DOHH2 (cell line): ENCODE data around the gene C2.

Source experiments
- H3F3A ChIP-seq: fragments of 200-600 bp; sonication (generic), shearing (Covaris generic); 2 replicates; pipeline ENCODE4 v1.6.0; 2016; ENCODE audit warnings: antibody characterized with exemption, mild to moderate bottlenecking; ENCODE audit not compliant: control insufficient read depth, insufficient read depth
- H3K27ac ChIP-seq: fragments of 200-600 bp; sonication (generic); 2 replicates; pipeline ENCODE4 v1.5.1; 2014; ENCODE audit warnings: low read depth, mild to moderate bottlenecking, low read length, moderate library complexity
- H3K27me3 ChIP-seq: fragments of 200-600 bp; sonication (generic); 2 replicates; pipeline ENCODE4 v1.6.1; 2014; ENCODE audit warnings: mild to moderate bottlenecking, low read length, mixed read lengths; ENCODE audit not compliant: control insufficient read depth
- H3K36me3 ChIP-seq: fragments of 200-600 bp; sonication (generic); 2 replicates; pipeline ENCODE4 v1.6.1; 2014; ENCODE audit warnings: mild to moderate bottlenecking, low read length, moderate library complexity, mixed read lengths; ENCODE audit not compliant: control insufficient read depth
- H3K4me1 ChIP-seq: fragments of 200-600 bp; sonication (generic); 2 replicates; pipeline ENCODE4 v1.6.1; 2014; ENCODE audit warnings: mild to moderate bottlenecking, low read length, mixed read lengths; ENCODE audit not compliant: control insufficient read depth
- H3K4me2 ChIP-seq: fragments of 200-600 bp; sonication (generic); 2 replicates; pipeline ENCODE4 v1.6.0; 2014; ENCODE audit warnings: mild to moderate bottlenecking, low read length, moderate library complexity
- H3K4me3 ChIP-seq: fragments of 200-600 bp; sonication (generic); 2 replicates; pipeline ENCODE4 v1.5.1; 2014; ENCODE audit warnings: mild to moderate bottlenecking, low read length, mixed read lengths
- H3K79me2 ChIP-seq: fragments of 200-600 bp; sonication (generic); 2 replicates; pipeline ENCODE4 v1.6.1; 2014; ENCODE audit warnings: mild to moderate bottlenecking, low read length, mixed read lengths; ENCODE audit not compliant: control insufficient read depth
- H3K9me2 ChIP-seq: fragments of 200-600 bp; sonication (generic); replicated peaks from 2 replicates; pipeline ENCODE4 v1.6.1; 2014; ENCODE audit warnings: mild to moderate bottlenecking, low read length, mixed read lengths; ENCODE audit not compliant: control insufficient read depth
- H3K9me3 ChIP-seq: fragments of 200-600 bp; sonication (generic); 2 replicates; pipeline ENCODE4 v1.6.1; 2014; ENCODE audit warnings: antibody characterized with exemption, low read length, mixed read lengths; ENCODE audit not compliant: control insufficient read depth, insufficient read depth
- H4K20me1 ChIP-seq: fragments of 200-600 bp; sonication (generic); 2 replicates; pipeline ENCODE4 v1.6.0; 2014; ENCODE audit warnings: low read depth, mild to moderate bottlenecking, antibody characterized with exemption, low read length, moderate library complexity; ENCODE audit not compliant: control insufficient read depth, insufficient read depth
- EZH2phosphoT487 ChIP-seq: fragments of 200-600 bp; sonication (generic); IDR thresholded peaks from 2 replicates; pipeline ENCODE4 v1.6.1; 2017; ENCODE audit warnings: borderline replicate concordance, mild to moderate bottlenecking, antibody characterized with exemption, low read length, moderate library complexity, mixed read lengths
- TF ChIP-seq, protein P1 (sequence below): fragments of 200-600 bp; sonication (generic); IDR thresholded peaks from one replicate; pipeline ENCODE4 v1.5.1; 2014; ENCODE audit warnings: antibody characterized with exemption, mild to moderate bottlenecking, low read depth, low read length; ENCODE audit not compliant: poor library complexity, severe bottlenecking

The C2 gene

DNA sequence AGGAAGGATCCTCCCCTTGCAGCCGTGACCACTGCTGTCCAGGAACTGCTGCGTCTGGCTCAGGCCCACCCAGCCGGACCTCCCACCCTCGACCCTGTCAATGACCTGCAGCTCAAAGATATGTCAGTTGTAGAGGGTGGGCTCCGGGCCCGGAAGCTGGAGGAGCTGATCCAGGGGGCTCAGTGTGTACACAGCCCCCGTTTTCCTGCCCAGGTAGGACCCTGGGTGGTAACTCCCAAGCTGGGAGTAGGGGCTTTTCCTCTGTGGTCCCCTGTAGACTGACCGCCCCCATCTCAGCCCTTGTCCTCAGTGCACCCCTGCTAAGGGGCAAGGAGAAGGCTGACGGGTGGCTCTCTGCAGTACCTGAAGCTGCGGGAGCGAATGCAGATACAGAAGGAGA, 40.8 kb downstream of the C2 start:
- Histone ChIP-seq H3K4me1 (peaks cover 25% of the 10 kb centered on the region), H4K20me1 (no peaks in the 10 kb centered on the region), H3K9me3 (no peaks in the 10 kb centered on the region), H3K27me3 (no peaks in the 10 kb centered on the region), H3K4me3 (no peak overlapping the region), H3K79me2 (peaks cover 30% of the 10 kb centered on the region), H3F3A (no peaks in the 10 kb centered on the region), H3K9me2 (no peaks in the 10 kb centered on the region), H3K27ac (no peak overlapping the region), H3K4me2 (no peak overlapping the region), H3K36me3 (peaks cover 80% of the 10 kb centered on the region)
- TF ChIP-seq, protein P1, sequence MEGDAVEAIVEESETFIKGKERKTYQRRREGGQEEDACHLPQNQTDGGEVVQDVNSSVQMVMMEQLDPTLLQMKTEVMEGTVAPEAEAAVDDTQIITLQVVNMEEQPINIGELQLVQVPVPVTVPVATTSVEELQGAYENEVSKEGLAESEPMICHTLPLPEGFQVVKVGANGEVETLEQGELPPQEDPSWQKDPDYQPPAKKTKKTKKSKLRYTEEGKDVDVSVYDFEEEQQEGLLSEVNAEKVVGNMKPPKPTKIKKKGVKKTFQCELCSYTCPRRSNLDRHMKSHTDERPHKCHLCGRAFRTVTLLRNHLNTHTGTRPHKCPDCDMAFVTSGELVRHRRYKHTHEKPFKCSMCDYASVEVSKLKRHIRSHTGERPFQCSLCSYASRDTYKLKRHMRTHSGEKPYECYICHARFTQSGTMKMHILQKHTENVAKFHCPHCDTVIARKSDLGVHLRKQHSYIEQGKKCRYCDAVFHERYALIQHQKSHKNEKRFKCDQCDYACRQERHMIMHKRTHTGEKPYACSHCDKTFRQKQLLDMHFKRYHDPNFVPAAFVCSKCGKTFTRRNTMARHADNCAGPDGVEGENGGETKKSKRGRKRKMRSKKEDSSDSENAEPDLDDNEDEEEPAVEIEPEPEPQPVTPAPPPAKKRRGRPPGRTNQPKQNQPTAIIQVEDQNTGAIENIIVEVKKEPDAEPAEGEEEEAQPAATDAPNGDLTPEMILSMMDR = no peak
- TF ChIP-seq EZH2phosphoT487 = no peak

DNA sequence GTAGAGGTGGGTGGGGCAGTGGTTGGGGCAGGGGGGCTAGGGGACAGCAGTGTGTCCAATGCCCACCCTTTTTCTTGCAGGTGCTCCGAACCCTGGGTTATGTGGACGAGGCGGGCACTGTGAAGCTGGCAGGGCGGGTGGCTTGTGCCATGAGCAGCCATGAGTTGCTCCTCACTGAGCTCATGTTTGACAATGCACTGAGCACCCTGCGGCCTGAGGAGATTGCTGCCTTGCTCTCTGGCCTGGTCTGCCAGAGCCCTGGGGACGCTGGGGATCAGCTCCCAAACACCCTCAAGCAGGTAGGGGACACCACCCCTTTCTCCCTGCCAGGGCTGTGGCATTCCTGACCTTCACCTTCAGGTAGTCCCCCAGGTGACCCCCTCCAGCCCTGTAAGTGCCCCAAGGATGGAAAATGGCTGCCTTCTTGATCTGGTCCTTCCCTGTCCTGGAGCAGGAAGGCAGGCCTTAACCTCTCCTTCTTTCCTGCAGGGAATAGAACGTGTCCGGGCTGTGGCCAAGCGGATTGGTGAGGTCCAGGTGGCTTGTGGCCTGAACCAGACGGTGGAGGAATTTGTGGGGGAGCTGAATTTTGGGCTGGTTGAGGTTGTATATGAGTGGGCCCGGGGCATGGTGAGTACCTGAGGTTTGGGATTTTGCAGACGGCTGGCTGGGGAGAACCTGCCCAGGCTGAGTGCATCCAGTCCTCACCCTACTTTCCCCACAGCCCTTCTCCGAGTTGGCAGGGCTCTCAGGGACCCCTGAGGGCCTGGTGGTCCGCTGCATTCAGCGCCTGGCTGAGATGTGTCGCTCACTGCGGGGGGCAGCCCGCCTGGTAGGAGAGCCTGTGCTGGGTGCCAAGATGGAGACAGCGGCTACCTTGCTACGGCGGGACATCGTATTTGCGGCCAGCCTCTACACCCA, 41.5 kb downstream of the C2 start:
- Histone ChIP-seq H3F3A (no peaks in the 10 kb centered on the region; the same call in 1 of the 2 replicates), H3K9me2 (no peaks in the 10 kb centered on the region), H3K79me2 (peaks cover 37% of the 10 kb centered on the region), H4K20me1 (no peaks in the 10 kb centered on the region), H3K4me3 (no peak overlapping the region), H3K27ac (no peak overlapping the region), H3K36me3 (peaks cover 73% of the 10 kb centered on the region), H3K4me1 (peaks cover 30% of the 10 kb centered on the region), H3K4me2 (no peak overlapping the region), H3K27me3 (no peaks in the 10 kb centered on the region), H3K9me3 (no peaks in the 10 kb centered on the region)
- no peak for TF ChIP-seq EZH2phosphoT487
- TF ChIP-seq, protein P1 = no peak

DNA sequence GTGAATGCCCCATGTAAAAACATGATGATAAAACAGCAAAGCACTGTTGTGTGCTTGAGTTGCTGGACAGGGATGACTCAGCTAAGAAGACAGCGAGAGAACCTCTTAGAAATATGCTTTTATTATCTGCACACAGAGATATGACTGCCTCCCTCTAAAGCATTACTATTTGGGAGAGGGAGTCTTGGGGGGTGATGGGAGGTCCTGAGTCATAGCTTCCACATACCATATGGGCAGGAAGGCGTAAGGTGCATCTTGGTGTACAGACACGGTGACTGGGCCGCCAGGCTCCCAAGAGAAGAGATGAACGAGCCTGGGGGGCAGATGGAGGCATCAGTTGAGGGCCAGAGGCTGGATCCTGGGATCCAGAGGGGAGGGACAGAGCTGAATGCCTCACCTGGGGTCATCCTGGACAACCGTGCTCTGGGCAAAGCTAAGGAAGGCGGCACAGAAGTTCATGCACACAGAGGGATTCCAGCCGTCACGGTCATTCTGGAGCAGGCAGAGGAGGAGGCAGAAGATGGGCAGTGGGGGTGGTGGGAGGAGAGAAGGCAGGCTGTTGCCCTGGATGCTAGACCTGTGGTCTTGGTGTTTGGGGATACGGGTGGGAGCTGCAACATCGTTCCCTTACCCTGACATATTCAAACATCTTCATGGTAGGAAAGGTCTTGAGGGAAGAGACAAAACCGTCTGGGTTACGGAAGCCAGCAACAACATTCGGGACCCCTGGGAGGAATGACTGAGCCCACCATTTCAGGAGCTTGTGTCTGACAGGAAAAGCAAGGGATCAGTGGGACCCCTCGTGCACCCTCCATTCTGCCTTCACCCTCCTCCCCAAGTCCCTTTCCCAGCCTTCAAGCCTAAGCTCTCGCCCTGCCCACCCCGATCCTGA, 42.4 kb downstream of the C2 start:
- Histone ChIP-seq H3K9me3 (no peaks in the 10 kb centered on the region), H3K27ac (no peak overlapping the region), H3K4me3 (peak overlapping the region; percentile 93), H3K4me2 (peak overlapping the region; percentile 99), H3F3A (peaks cover 3% of the 10 kb centered on the region; the same call in 1 of the 2 replicates), H3K36me3 (peaks cover 66% of the 10 kb centered on the region), H3K79me2 (peaks cover 39% of the 10 kb centered on the region), H3K4me1 (peaks cover 30% of the 10 kb centered on the region), H3K9me2 (no peaks in the 10 kb centered on the region), H4K20me1 (no peaks in the 10 kb centered on the region), H3K27me3 (no peaks in the 10 kb centered on the region)
- no peak for TF ChIP-seq EZH2phosphoT487
- TF ChIP-seq, protein P1 = no peak
